Neutrophil (primary cell): ENCODE measurements around the gene CALML4.

Source experiments
- H3K27ac ChIP-seq: fragments of 200-600 bp; sonication (generic); 2 replicates; pipeline ENCODE4 v1.5.1; 2016; ENCODE audit warnings: mild to moderate bottlenecking, moderate library complexity
- H3K27me3 ChIP-seq: fragments of 200-600 bp; sonication (generic); 2 replicates; pipeline ENCODE4 v1.6.0; 2016; ENCODE audit warnings: mild to moderate bottlenecking
- H3K36me3 ChIP-seq: fragments of 200-600 bp; sonication (generic); 2 replicates; pipeline ENCODE4 v1.5.1; 2017
- H3K4me1 ChIP-seq, 2 experiments: fragments of 200-600 bp in 1 of 2; sonication (generic) in 1 of 2; 1 replicate in 1 of 2; 2 replicates in 1 of 2; pipeline versions ENCODE4 v1.5.1 to v1.6.1; 2013 to 2016; ENCODE audit warnings: low read depth in 1 of 2, low read length in 1 of 2, mild to moderate bottlenecking in 1 of 2, moderate library complexity in 1 of 2; ENCODE audit not compliant: control insufficient read depth in 1 of 2, insufficient read depth in 1 of 2
- H3K4me3 ChIP-seq, 2 experiments: fragments of 200-600 bp in 1 of 2; sonication (generic) in 1 of 2; 1 replicate in 1 of 2; 2 replicates in 1 of 2; pipeline ENCODE4 v1.5.1; 2013 to 2016; ENCODE audit warnings: low read depth in 1 of 2, low read length in 1 of 2, mild to moderate bottlenecking in 1 of 2, moderate library complexity in 1 of 2
- H3K9me3 ChIP-seq: fragments of 200-600 bp; sonication (generic); 2 replicates; pipeline ENCODE4 v1.5.1; 2016
- TF ChIP-seq, protein P1 (sequence below): fragments of 200-600 bp; sonication (generic); IDR thresholded peaks from 2 replicates; pipeline ENCODE4 v1.5.1; 2016; ENCODE audit warnings: antibody characterized with exemption

Gene CALML4

GRCh38 chr15:68210409-68210756 is 5.3 kb upstream of the CALML4 start:
- H3K36me3 ChIP-seq, result no peaks in the 10 kb centered on the region
- peaks cover 61 to 65% of the 10 kb centered on the region in 2 experiments for H3K4me1 ChIP-seq
- TF ChIP-seq, protein P1, sequence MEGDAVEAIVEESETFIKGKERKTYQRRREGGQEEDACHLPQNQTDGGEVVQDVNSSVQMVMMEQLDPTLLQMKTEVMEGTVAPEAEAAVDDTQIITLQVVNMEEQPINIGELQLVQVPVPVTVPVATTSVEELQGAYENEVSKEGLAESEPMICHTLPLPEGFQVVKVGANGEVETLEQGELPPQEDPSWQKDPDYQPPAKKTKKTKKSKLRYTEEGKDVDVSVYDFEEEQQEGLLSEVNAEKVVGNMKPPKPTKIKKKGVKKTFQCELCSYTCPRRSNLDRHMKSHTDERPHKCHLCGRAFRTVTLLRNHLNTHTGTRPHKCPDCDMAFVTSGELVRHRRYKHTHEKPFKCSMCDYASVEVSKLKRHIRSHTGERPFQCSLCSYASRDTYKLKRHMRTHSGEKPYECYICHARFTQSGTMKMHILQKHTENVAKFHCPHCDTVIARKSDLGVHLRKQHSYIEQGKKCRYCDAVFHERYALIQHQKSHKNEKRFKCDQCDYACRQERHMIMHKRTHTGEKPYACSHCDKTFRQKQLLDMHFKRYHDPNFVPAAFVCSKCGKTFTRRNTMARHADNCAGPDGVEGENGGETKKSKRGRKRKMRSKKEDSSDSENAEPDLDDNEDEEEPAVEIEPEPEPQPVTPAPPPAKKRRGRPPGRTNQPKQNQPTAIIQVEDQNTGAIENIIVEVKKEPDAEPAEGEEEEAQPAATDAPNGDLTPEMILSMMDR, result no peak
- H3K27ac ChIP-seq, result no peak overlapping the region
- no peaks in the 10 kb centered on the region for H3K9me3 ChIP-seq
- no peaks in the 10 kb centered on the region for H3K27me3 ChIP-seq
- H3K4me3 ChIP-seq, result no peak overlapping the region

DNA sequence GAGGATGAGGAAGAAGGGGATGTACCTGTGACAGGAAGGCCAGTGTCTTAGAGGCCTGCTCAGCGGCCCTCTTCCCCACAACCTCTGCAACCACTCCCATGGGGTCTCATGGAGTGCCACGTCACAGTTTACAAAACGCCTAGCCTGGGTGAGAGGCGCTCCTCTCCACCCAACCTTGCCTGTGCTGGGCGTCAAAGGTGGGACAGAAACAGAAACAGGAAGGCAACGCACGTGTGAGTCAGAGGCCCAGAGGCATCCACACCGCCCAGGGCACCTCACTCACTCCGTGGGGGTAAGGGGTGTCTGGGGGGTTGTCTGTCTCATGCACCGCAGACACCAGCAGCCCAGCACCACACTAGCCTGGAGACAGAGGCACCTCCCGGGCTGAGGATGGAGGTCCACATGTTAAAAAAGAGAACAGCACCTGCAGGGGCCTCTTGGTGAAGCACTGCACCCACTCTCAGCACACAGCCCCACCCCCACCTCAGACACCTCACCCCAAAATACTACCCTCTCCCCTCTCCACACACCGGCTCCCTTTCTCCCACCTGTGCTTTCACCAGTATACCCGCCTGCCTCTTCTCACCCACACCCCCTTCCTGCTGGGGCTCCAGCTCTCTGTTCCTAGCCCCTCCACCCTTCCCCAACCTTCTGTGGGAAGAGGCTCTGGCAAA is 4.7 kb upstream of the CALML4 start:
- peak overlapping the region; percentile 94 for H3K27ac ChIP-seq
- H3K27me3 ChIP-seq, result no peaks in the 10 kb centered on the region
- TF ChIP-seq, protein P1, result no peak
- H3K4me3 ChIP-seq, result no peak overlapping the region
- no peaks in the 10 kb centered on the region for H3K36me3 ChIP-seq
- H3K4me1 ChIP-seq, result peaks cover 63 to 67% of the 10 kb centered on the region in 2 experiments
- H3K9me3 ChIP-seq, result no peaks in the 10 kb centered on the region

DNA sequence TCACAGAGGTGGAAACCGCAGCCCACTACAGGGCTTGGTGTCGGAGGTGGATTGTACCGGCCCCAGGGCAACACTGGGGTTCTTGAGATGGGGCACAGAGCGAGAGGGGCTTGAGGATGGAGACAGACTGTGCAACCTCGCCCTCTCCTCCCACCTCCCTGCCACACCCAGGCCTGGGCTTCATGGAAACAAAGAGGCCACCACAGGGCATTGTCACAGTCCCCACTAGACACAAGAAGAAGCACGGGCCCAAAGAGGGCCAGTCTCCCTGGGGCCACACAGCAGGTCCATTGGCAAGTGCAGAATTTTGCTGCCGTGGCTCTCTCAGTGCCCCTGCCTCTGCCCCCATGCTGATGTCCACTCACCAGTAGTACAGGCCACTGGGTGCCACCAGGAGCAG is 4.1 kb upstream of the CALML4 start:
- Histone ChIP-seq H3K27ac (peak overlapping the region; percentile 94), H3K36me3 (no peaks in the 10 kb centered on the region), H3K27me3 (no peaks in the 10 kb centered on the region), H3K9me3 (no peaks in the 10 kb centered on the region), H3K4me3 (no peak overlapping the region), H3K4me1 (peaks cover 64 to 67% of the 10 kb centered on the region in 2 experiments)
- TF ChIP-seq, protein P1, result no peak

DNA sequence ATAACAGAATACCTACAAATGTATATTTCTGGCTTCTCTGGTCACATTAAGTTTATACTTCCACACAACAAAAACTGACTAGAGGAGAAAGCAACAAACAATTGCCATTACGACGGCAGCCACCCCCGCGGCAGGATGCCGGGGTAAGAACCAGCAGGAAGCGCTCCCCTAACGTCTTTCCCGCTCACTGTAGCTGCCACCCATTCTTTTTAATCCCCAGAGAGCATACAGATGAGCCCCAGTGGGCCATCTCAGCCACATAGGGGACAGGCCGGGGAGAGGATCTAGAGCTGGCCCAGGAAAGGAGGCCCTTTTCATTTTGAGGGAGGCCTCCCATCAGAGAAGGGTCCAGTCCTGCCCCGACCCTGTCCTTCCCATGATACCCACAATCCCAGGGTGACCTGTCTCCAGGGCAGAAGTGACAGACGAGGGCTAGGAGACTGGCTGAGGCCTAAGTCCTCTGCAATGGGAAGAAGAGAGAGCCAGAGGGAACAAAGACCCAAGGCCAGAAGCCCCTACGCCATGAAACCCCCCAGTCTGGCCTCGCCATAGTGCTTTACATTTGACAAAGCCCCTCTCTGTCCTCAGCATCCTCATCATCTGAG is 3.6 kb upstream of the CALML4 start:
- H3K4me3 ChIP-seq, result no peak overlapping the region
- no peaks in the 10 kb centered on the region for H3K36me3 ChIP-seq
- no peaks in the 10 kb centered on the region for H3K9me3 ChIP-seq
- H3K4me1 ChIP-seq, result peaks cover 70 to 73% of the 10 kb centered on the region in 2 experiments
- peak overlapping the region; percentile 94 for H3K27ac ChIP-seq
- no peaks in the 10 kb centered on the region for H3K27me3 ChIP-seq
- TF ChIP-seq, protein P1, result no peak

DNA sequence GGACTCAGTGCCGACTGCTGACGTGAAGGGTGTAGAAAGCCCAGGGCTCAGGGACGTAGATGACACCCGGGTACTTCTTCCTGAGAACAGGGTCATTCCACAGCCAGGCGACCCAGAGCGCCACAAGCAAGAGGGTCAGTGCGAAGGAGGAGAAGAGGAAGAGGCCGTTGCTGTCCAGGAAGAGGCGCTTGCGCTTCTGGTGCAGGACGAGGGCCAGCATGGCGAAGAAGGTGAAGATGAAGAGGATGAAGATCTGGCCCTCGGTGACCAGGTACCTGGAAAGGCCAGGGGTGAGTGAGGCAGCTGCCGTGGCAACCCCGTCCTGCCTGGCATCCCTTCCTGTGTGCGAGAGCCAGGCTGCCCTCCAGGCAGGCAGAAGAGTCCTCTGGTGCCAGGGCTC is 3.0 kb upstream of the CALML4 start:
- H3K4me1 ChIP-seq, result peaks cover 74 to 78% of the 10 kb centered on the region in 2 experiments
- peak overlapping the region; percentile 94 for H3K27ac ChIP-seq
- no peak overlapping the region for H3K4me3 ChIP-seq
- no peaks in the 10 kb centered on the region for H3K36me3 ChIP-seq
- H3K9me3 ChIP-seq, result no peaks in the 10 kb centered on the region
- H3K27me3 ChIP-seq, result no peaks in the 10 kb centered on the region
- TF ChIP-seq, protein P1, result no peak
